HCT116 (cell line): ENCODE data around the gene DDX52. TPM values are rescaled to one million over a fixed set of nuclear protein-coding genes. Genes with fewer than 3 reads are reported as not detected.

ENCODE experiments used
- microRNA-seq: library from miRNA; unstranded; fragments of <30 nt; microRNA quantifications from one replicate; pipeline ENCODE4, GENCODE V29; 2016; ENCODE audit warnings: borderline number of aligned reads
- total RNA-seq: library from RNA; stranded (reverse); gene quantifications from one replicate; pipeline ENCODE4 v1.2.1, GENCODE V29; 2021; ENCODE audit not compliant: unreplicated experiment

Gene DDX52
- total RNA-seq, 1 experiment from 2014 or later, result 45.4 TPM

Small RNA genes within 50 kb of the gene (microRNA-seq; reads per million reads assigned to microRNA genes)
- not detected for gene MIR378J

Other genes starting within 250 kb of the DDX52 start
- gene ACACA, start 236.6 kb downstream of the DDX52 start, total RNA-seq, result 161 TPM
- gene TADA2A, start 236.6 kb downstream of the DDX52 start, total RNA-seq, result 24.6 TPM
- 27.6 TPM for gene DUSP14, start 153.6 kb downstream of the DDX52 start, total RNA-seq
- gene SYNRG, start 34.0 kb downstream of the DDX52 start, total RNA-seq, result 23.8 TPM
- gene HNF1B, start 101.6 kb upstream of the DDX52 start, total RNA-seq, result 3.6 TPM